OCI-LY7 (cell line): ENCODE results near the gene ZBTB48. TPM values are rescaled to one million over a fixed set of nuclear protein-coding genes. Genes with fewer than 3 reads are reported as not detected.

Experiments
- BruUV-seq: library from RNA; stranded (reverse); fragments of 400-500 nt; replicated peaks from 2 replicates; lab custom pipeline; 2021; lab: Mats Ljungman, UMichigan
- CTCF ChIA-PET: fragments of 300-600 bp; sonication (Branson Sonifier 250); formaldehyde crosslinking; loops from one replicate; lab custom pipeline; 2022; ENCODE audit warnings: antibody characterized with exemption; ENCODE audit not compliant: unreplicated experiment; lab: Charles Lee
- POLR2A ChIA-PET: fragments of 300-600 bp; sonication (Branson Sonifier 250); formaldehyde crosslinking; loops from one replicate; lab custom pipeline; 2022; ENCODE audit warnings: antibody characterized with exemption; lab: Charles Lee
- DNase-seq: peaks from one replicate; pipeline ENCODE4 v3.0.0-alpha.2; 2015; ENCODE audit warnings: low spot score
- H2AFZ ChIP-seq: fragments of 200-600 bp; sonication (generic), shearing (Covaris generic); 2 replicates; pipeline ENCODE4 v1.6.1; 2014; ENCODE audit warnings: mild to moderate bottlenecking, antibody characterized with exemption, low read length, moderate library complexity
- H3K27ac ChIP-seq: fragments of 200-600 bp; sonication (generic); 2 replicates; pipeline ENCODE4 v1.5.1; 2014; ENCODE audit warnings: mixed run types, low read depth, mild to moderate bottlenecking, moderate library complexity, low read length, inconsistent platforms; ENCODE audit not compliant: poor library complexity, severe bottlenecking
- H3K36me3 ChIP-seq: fragments of 200-600 bp; sonication (generic); 2 replicates; pipeline ENCODE4 v1.6.1; 2014; ENCODE audit warnings: mild to moderate bottlenecking, antibody characterized with exemption, low read length, moderate library complexity, mixed read lengths; ENCODE audit not compliant: insufficient read depth
- H3K4me1 ChIP-seq: fragments of 200-600 bp; sonication (generic); 2 replicates; pipeline ENCODE4 v1.5.1; 2014; ENCODE audit warnings: mild to moderate bottlenecking, low read length; ENCODE audit not compliant: insufficient read depth, poor library complexity, severe bottlenecking
- H3K4me2 ChIP-seq: fragments of 200-600 bp; sonication (generic); 2 replicates; pipeline ENCODE4 v1.6.1; 2014; ENCODE audit warnings: mild to moderate bottlenecking, low read length
- H3K4me3 ChIP-seq: fragments of 200-600 bp; sonication (generic); 2 replicates; pipeline ENCODE4 v1.5.1; 2014; ENCODE audit warnings: mild to moderate bottlenecking, low read depth, low read length; ENCODE audit not compliant: poor library complexity, severe bottlenecking
- H3K79me2 ChIP-seq: fragments of 200-600 bp; sonication (generic); 2 replicates; pipeline ENCODE4 v1.6.1; 2016; ENCODE audit warnings: low read depth, mild to moderate bottlenecking, low read length, moderate library complexity, mixed read lengths; ENCODE audit not compliant: insufficient read depth
- H3K9me2 ChIP-seq: fragments of 200-600 bp; sonication (generic); 2 replicates; pipeline ENCODE4 v1.6.1; 2016; ENCODE audit warnings: mild to moderate bottlenecking, low read length, mixed read lengths; ENCODE audit not compliant: insufficient read depth
- H3K9me3 ChIP-seq: fragments of 200-600 bp; sonication (generic); 2 replicates; pipeline ENCODE4 v1.6.1; 2014; ENCODE audit warnings: mild to moderate bottlenecking, mixed run types, low read length, mixed read lengths
- H4K20me1 ChIP-seq: fragments of 200-600 bp; sonication (generic); 2 replicates; pipeline ENCODE4 v1.6.1; 2014; ENCODE audit warnings: mild to moderate bottlenecking, antibody characterized with exemption, low read length, moderate library complexity, mixed read lengths; ENCODE audit not compliant: insufficient read depth
- EZH2phosphoT487 ChIP-seq: fragments of 200-600 bp; sonication (generic); IDR thresholded peaks from 2 replicates; pipeline ENCODE4 v1.6.1; 2018; ENCODE audit warnings: low read depth, borderline replicate concordance, mild to moderate bottlenecking, mixed run types, antibody characterized with exemption, low read length, moderate library complexity, mixed read lengths
- intact Hi-C: fragments of 100-400 bp; cut with micrococcal nuclease; formaldehyde crosslinking; loops from one replicate; pipeline ENCODE4 v1.10.0; 2022; ENCODE audit not compliant: unreplicated experiment
- total RNA-seq, 2 experiments: library from RNA; depleted of rRNA in 1 of 2; stranded (reverse); fragments of >200 nt in 1 of 2; shearing (Covaris generic) in 1 of 2; gene quantifications; 2 replicates each; pipeline ENCODE4 v1.2.3, GENCODE V29; 2014 to 2022
- TF ChIP-seq, protein P1 (sequence below): fragments of 200-600 bp; sonication (generic); conservative IDR thresholded peaks from 2 replicates; pipeline ENCODE4 v1.5.1; 2014; ENCODE audit warnings: mild to moderate bottlenecking, antibody characterized with exemption, low read length, moderate library complexity, mixed read lengths

The ZBTB48 gene
- total RNA-seq, 2 experiments from 2014 or later: 41.9 to 51.3 TPM

DNA sequence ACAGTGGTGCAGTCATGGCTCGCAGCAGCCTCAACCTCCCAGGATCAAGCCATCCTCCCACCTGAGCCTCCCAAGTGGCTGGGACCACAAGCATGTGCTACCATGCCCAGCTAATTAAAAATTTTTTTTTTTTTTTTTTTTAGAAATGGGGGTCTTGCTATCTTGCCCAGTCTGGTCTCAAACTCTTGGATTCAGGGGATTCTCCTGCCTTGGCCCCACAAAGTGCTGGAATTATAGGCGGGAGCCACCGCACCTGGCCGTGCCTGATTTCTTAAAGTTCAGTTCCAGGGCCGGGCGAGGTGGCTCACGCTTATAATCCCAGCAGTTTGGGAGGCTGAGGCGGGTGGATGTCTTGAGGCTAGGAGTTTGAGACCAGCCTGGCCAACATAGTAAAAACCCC, 51.3 kb downstream of the ZBTB48 start:
- ChIA-PET POLR2A (interaction anchor here (1.3 kb wide), 1 partner anchor 17 kb away, joined by 3 read pairs; no protein-coding TSS in a partner anchor), CTCF (no interaction called here)
- no peaks in the 10 kb centered on the region for H4K20me1 ChIP-seq
- peaks cover 3% of the 10 kb centered on the region; the same call in 1 of the 2 replicates for H3K79me2 ChIP-seq
- BruUV-seq: no TSS peak
- no peak overlapping the region for H2AFZ ChIP-seq
- intact Hi-C loops: no loop called here
- no peaks in the 10 kb centered on the region for H3K9me2 ChIP-seq
- peaks cover 4% of the 10 kb centered on the region for H3K4me1 ChIP-seq
- DNase-seq: no peak
- no peak for TF ChIP-seq EZH2phosphoT487
- TF ChIP-seq, protein P1, sequence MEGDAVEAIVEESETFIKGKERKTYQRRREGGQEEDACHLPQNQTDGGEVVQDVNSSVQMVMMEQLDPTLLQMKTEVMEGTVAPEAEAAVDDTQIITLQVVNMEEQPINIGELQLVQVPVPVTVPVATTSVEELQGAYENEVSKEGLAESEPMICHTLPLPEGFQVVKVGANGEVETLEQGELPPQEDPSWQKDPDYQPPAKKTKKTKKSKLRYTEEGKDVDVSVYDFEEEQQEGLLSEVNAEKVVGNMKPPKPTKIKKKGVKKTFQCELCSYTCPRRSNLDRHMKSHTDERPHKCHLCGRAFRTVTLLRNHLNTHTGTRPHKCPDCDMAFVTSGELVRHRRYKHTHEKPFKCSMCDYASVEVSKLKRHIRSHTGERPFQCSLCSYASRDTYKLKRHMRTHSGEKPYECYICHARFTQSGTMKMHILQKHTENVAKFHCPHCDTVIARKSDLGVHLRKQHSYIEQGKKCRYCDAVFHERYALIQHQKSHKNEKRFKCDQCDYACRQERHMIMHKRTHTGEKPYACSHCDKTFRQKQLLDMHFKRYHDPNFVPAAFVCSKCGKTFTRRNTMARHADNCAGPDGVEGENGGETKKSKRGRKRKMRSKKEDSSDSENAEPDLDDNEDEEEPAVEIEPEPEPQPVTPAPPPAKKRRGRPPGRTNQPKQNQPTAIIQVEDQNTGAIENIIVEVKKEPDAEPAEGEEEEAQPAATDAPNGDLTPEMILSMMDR: no peak
- no peak overlapping the region for H3K4me3 ChIP-seq
- H3K27ac ChIP-seq: no peak overlapping the region
- no peaks in the 10 kb centered on the region for H3K9me3 ChIP-seq
- H3K36me3 ChIP-seq: peaks cover 60% of the 10 kb centered on the region
- H3K4me2 ChIP-seq: no peak overlapping the region

DNA sequence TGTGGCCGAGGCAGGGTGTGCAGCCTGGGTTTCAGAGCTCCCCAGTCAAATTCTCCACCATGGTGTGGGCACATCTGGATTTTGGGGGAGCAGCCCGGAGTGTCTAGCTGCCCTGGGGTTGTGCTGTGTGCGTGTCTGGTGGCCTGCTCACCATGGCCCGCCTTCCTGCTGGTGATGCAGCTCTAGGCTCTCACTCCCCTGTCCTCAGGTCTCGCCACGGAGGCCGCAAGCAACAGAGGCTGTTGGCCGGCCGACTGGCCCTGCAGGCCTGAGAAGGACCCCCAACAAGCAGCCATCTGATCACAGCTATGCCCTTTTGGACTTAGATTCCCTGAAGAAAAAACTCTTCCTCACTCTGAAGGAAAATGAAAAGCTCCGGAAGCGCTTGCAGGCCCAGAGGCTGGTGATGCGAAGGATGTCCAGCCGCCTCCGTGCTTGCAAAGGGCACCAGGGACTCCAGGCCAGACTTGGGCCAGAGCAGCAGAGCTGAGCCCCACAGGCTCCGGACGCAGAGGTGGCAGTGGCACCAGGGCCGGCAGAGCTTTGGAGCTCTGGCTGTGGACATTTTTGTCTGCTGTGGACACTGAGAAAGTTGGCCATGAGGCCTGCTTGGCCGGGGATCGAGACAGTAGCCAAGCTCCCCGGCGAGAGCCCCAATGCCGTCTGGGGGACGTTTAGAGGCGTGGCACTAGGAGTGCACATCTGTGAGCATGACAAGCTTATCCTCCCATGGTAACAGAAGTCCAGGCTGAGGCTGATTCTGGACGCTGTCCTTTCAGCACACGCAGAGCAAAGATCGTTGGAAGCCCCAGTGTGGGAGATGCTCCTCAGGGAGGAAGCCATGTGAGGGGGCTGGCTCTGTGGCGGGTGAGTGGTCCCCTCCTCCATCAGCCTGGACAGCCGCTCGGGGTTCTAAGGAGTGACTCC, 53.1 kb downstream of the ZBTB48 start:
- ChIA-PET CTCF (no interaction called here), POLR2A (no interaction called here)
- TF ChIP-seq, protein P1: no peak
- no peak for TF ChIP-seq EZH2phosphoT487
- Histone ChIP-seq H2AFZ (no peak overlapping the region), H3K79me2 (no peaks in the 10 kb centered on the region), H3K9me3 (no peaks in the 10 kb centered on the region), H4K20me1 (no peaks in the 10 kb centered on the region), H3K4me2 (no peak overlapping the region), H3K27ac (no peak overlapping the region), H3K4me3 (no peak overlapping the region), H3K4me1 (no peaks in the 10 kb centered on the region), H3K36me3 (peaks cover 70% of the 10 kb centered on the region), H3K9me2 (no peaks in the 10 kb centered on the region)
- DNase-seq: no peak
- no TSS peak for BruUV-seq
- intact Hi-C loops: no loop called here
